ENCODE data around the gene RHOA. TPM values are rescaled to one million over a fixed set of nuclear protein-coding genes. Genes with fewer than 3 reads are reported as not detected.

Gene RHOA
- total and polyA plus RNA-seq, 2 of the 13 experiments (the other 11 are each of a cell fraction or from before 2014, with no cell fraction given), result 131 to 177 TPM

DNA sequence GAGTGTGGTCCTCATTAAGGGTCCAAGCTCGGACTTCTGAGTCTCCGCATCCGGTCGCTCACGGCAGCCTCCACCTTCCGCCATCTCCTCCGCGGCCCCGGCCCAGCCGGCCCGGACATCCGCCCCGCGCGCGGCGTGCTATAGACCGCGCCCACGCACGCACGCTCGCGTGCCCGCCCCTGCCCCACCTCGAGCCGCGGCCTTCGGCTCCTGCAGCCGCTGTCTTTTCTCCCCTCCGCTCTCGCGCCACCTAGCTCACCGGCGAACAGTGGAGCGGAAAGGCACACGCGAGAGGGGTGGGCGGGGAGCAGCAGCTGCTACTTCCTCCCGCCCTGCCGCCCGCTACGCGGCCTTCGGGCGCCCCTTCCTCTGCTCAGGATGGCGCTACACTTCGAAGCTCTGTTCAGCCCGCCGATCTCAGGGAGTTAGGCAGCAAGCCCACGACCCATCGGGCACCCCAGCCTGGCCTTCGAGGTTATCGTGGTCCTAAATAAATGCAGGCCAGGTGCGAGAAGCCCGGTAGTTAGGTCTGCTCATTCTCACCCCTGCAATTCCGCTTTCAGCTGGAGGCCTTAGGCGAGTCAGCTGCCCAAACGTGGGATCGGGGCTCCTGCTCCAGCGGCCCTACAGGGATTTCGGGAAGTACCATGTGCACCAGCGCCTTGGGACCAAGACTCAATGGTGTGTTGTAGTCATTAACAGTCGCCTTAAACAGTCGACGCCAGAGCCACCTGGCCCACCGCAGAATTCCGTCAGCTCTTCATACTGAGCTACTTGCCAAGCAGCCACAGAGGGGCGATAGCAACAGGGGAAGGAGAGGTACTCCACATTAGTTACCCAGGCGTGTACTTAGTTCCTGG is 71.6 kb downstream of the RHOA start, which contains the start of gene USP4 (continued):
- TF ChIP-seq, protein P1, sequence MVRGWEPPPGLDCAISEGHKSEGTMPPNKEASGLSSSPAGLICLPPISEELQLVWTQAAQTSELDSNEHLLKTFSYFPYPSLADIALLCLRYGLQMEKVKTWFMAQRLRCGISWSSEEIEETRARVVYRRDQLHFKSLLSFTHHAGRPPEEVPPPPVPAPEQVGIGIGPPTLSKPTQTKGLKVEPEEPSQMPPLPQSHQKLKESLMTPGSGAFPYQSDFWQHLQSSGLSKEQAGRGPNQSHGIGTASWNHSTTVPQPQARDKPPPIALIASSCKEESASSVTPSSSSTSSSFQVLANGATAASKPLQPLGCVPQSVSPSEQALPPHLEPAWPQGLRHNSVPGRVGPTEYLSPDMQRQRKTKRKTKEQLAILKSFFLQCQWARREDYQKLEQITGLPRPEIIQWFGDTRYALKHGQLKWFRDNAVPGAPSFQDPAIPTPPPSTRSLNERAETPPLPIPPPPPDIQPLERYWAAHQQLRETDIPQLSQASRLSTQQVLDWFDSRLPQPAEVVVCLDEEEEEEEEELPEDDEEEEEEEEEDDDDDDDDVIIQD (CRISPR knock-in tag; IDR thresholded peaks at IDR 0.05; ENCODE audit: low read depth), result no peak; the same call in 1 of the 2 replicates
- TF ChIP-seq ZNF788 (CRISPR knock-in tag; IDR thresholded peaks at IDR 0.05; ENCODE audit: borderline replicate concordance) (peak; percentile 91), MAF1 (CRISPR knock-in tag; IDR thresholded peaks at IDR 0.05; ENCODE audit: borderline replicate concordance) (no peak), NR2F2 (IDR thresholded peaks at IDR 0.05; ENCODE audit: borderline replicate concordance, low read depth) (no peak), SRSF9 (IDR thresholded peaks at IDR 0.05; ENCODE audit: borderline replicate concordance, insufficient read depth, low read depth, low read length, poor library complexity, severe bottlenecking) (no peak), THYN1 (CRISPR knock-in tag; IDR thresholded peaks at IDR 0.05; ENCODE audit: borderline replicate concordance, low read depth) (peak; percentile 69; the same call in 1 of the 2 replicates), TBP (CRISPR knock-in tag; IDR thresholded peaks at IDR 0.05) (no peak), ZNF839 (CRISPR knock-in tag; IDR thresholded peaks at IDR 0.05; ENCODE audit: borderline replicate concordance) (peak; percentile 71; the same call in 1 of the 2 replicates), GZF1 (CRISPR knock-in tag; IDR thresholded peaks at IDR 0.05) (0 out of 2 replicates have a peak, but pooled peaks have one; percentile 62), KLF16 (CRISPR knock-in tag; IDR thresholded peaks at IDR 0.05) (peak in 1 of 2 experiments; percentile 89; a peak in 2 of 4 replicates), DMAP1 (CRISPR knock-in tag; IDR thresholded peaks at IDR 0.05) (peak; percentile 87), NFIC (IDR thresholded peaks at IDR 0.05; ENCODE audit: low read length) (no peak; the same call in 1 of the 2 replicates), ZNF777 (CRISPR knock-in tag; IDR thresholded peaks at IDR 0.05) (peak; percentile 67; the same call in 1 of the 2 replicates), SALL2 (CRISPR knock-in tag; IDR thresholded peaks at IDR 0.05) (peak; percentile 64), ZNF761 (CRISPR knock-in tag; conservative IDR thresholded peaks at IDR 0.05) (peak; percentile 97), GTF3A (CRISPR knock-in tag; conservative IDR thresholded peaks at IDR 0.05) (peak; percentile 81)
- TF ChIP-seq, protein P2, sequence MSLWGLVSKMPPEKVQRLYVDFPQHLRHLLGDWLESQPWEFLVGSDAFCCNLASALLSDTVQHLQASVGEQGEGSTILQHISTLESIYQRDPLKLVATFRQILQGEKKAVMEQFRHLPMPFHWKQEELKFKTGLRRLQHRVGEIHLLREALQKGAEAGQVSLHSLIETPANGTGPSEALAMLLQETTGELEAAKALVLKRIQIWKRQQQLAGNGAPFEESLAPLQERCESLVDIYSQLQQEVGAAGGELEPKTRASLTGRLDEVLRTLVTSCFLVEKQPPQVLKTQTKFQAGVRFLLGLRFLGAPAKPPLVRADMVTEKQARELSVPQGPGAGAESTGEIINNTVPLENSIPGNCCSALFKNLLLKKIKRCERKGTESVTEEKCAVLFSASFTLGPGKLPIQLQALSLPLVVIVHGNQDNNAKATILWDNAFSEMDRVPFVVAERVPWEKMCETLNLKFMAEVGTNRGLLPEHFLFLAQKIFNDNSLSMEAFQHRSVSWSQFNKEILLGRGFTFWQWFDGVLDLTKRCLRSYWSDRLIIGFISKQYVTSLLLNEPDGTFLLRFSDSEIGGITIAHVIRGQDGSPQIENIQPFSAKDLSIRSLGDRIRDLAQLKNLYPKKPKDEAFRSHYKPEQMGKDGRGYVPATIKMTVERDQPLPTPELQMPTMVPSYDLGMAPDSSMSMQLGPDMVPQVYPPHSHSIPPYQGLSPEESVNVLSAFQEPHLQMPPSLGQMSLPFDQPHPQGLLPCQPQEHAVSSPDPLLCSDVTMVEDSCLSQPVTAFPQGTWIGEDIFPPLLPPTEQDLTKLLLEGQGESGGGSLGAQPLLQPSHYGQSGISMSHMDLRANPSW (CRISPR knock-in tag; IDR thresholded peaks at IDR 0.05; ENCODE audit: borderline replicate concordance), result peak; percentile 59; the same call in 1 of the 2 replicates
- TF ChIP-seq, protein P3, sequence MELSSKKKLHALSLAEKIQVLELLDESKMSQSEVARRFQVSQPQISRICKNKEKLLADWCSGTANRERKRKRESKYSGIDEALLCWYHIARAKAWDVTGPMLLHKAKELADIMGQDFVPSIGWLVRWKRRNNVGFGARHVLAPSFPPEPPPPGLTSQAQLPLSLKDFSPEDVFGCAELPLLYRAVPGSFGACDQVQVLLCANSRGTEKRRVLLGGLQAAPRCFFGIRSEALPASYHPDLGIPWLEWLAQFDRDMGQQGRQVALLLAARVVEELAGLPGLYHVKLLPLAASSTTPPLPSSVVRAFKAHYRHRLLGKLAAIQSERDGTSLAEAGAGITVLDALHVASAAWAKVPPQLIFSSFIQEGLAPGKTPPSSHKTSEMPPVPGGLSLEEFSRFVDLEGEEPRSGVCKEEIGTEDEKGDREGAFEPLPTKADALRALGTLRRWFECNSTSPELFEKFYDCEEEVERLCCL (CRISPR knock-in tag; IDR thresholded peaks at IDR 0.05; ENCODE audit: borderline replicate concordance), result no peak
- TF ChIP-seq, protein P4, sequence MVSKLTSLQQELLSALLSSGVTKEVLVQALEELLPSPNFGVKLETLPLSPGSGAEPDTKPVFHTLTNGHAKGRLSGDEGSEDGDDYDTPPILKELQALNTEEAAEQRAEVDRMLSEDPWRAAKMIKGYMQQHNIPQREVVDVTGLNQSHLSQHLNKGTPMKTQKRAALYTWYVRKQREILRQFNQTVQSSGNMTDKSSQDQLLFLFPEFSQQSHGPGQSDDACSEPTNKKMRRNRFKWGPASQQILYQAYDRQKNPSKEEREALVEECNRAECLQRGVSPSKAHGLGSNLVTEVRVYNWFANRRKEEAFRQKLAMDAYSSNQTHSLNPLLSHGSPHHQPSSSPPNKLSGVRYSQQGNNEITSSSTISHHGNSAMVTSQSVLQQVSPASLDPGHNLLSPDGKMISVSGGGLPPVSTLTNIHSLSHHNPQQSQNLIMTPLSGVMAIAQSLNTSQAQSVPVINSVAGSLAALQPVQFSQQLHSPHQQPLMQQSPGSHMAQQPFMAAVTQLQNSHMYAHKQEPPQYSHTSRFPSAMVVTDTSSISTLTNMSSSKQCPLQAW (CRISPR knock-in tag; IDR thresholded peaks at IDR 0.05), result peak; percentile 92
- TF ChIP-seq, protein P5, sequence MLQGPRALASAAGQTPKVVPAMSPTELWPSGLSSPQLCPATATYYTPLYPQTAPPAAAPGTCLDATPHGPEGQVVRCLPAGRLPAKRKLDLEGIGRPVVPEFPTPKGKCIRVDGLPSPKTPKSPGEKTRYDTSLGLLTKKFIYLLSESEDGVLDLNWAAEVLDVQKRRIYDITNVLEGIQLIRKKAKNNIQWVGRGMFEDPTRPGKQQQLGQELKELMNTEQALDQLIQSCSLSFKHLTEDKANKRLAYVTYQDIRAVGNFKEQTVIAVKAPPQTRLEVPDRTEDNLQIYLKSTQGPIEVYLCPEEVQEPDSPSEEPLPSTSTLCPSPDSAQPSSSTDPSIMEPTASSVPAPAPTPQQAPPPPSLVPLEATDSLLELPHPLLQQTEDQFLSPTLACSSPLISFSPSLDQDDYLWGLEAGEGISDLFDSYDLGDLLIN (CRISPR knock-in tag; IDR thresholded peaks at IDR 0.05; ENCODE audit: borderline replicate concordance), result peak; percentile 72; the same call in 1 of the 2 replicates
